Stimulated activated CD8-positive, alpha-beta memory T cell treated with anti-CD3 and anti-CD28 coated beads, Interleukin-2, amount 100 ng/mL, for 1 hour (primary cell): Measurements from ENCODE around the gene CROCC.
"Not testable (repeated sequence)": the region's sequence is repeated elsewhere in the genome, so short reads cannot be mapped to it uniquely, and the experiment has no call there.

Source experiments
- DNase-seq, 2 donors: peaks; one replicate each; pipeline ENCODE4 v3.0.0-alpha.2; 2020; ENCODE audit warnings: low read depth in 2 of 2

CROCC gene

DNA sequence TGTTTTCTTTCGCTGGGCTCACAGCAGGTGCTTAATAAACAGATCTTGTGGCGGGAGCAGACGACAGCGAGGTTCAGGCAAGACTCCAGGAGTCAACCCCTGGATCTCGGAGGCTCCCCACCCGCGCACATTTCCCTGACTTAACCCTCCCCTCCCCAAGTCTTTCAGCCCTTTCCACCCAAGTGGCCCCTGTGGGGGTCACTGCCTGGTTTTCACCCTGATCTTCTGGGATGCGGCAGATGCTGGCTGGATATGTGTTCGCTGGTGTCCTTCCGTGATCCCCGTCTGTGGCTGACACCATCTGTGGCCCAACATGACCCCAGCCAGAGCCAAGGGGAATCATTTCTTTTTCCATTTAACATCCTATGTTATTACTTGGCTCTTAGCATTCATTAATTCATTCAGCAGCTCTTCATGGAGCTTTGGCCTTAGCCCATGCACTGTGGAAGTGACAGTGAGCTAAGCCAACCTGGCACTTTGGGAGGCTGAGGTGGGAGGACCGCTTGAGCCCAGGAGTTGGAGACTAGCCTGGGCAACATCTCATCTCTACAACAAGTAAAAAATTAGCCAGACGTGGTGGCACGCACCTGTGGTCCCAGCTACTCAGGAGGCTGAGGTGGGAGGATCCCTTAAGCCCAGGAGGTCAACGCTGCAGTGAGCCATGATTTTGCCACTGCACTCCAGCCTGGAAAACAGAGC lies 6.7 kb upstream of the CROCC start:
- not testable (repeated sequence) for DNase-seq

DNA sequence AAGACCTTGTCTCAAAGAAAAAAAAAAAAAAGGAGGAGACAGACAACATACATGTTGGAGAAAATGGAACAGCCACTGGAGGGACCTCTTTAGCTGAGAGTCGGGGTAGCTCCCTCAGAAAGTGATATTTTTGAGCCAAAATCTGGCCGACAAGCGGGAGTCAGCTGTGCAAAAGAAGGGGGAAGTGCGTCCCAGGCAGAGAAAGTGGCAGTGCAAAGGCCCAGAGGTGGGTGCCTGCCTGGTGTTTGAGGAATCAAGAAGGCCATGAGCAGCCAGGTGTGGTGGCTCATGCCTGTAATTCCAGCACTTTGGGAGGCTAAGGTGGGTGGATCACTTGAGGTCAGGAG lies 6.1 kb upstream of the CROCC start:
- DNase-seq: no peak

- not testable (repeated sequence) for DNase-seq
Measured at GRCh38 chr1:16916036-16916880, 5.5 kb upstream of the CROCC start.

GRCh38 chr1:16918371-16918770 lies 3.4 kb upstream of the CROCC start:
- DNase-seq: no peak

DNA sequence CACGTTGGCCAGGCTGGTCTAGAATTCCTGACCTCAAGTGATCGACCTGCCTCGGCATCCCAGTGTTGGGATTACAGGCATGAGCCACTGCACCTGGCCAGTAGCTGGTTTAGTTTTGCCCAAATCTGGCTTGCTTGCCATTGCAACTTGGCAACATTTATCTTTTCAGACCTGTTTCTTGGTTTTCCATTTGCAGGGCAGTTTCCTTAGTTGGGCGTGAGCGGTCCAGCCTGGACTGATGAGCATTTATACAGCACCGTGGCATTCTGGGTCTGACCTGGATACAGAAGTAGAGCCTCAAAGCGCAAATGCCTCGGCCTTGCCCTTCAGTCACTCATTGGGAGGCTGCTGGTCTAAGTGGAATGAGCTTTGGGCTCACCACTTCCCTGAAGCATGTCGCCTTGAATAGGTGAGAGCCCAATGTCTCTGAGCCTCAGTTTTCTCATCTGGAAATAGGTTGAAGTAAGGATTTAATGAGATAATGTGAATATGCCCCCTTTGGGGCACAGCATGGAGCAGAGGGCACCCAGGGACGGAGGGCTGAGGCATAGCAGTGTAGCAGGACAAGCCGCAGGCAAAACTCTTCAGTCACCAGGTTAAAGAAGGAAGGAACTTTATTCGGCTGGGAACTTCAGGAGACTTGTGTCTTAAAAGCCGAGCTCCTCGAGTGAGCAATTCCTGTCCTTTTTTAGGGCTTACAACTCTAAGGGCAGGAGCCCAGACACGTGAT lies 2.6 kb upstream of the CROCC start:
- not testable (repeated sequence) for DNase-seq

- no peak for DNase-seq
Measured at GRCh38 chr1:16920951-16921350, 780 bp upstream of the CROCC start.

DNA sequence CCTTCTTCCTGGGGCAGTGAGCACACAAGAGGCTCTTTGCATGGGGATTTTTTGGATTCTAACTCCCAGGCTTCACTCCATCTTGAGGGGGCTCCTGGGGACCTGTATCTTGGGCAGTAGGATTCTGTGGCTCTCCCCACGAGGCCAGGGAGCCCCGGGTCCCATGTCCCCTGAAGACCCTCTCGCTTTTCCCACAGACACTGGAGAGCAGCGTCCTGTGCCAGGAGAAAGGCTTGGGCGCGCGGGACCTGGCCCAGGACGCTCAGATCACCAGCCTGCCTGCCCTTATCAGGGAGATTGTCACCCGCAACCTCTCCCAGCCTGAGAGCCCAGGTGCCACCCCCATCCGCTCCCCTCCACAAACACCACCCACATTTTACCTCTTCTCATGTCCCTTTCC lies 735 bp downstream of the CROCC start:
- DNase-seq: no peak

- no peak for DNase-seq
Measured at GRCh38 chr1:16922885-16923431, 1.2 kb downstream of the CROCC start.

GRCh38 chr1:16924216-16924918 lies 2.6 kb downstream of the CROCC start:
- no peak for DNase-seq

DNA sequence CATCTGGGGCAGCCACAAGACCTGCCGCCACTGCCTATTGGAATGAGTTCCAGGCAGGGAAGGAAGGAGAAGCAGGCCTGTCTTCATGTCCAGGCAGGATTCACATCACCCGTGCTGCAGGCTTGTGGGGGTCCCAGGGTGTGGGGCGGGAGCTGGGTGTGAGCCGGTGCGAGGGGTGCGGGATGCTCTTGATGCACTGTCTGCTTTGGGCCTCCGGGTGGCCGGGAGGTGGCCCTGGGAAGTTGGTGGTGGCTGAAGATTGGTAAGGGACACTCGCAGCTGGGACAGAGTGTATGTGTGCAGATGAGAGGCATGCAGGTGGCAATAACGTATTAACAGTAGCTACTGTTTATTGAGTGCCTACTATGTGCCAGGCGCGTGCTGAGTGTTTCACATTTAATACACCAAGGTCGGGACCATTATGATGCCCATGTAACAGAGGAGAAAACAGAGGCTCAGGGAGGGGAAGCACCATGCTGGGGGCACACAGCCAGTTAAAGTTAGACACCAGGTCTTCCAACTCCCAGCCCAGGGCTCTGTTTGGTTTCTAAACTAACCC lies 3.3 kb downstream of the CROCC start:
- no peak for DNase-seq

GRCh38 chr1:16925635-16926490 lies 4.1 kb downstream of the CROCC start:
- DNase-seq: no peak

DNA sequence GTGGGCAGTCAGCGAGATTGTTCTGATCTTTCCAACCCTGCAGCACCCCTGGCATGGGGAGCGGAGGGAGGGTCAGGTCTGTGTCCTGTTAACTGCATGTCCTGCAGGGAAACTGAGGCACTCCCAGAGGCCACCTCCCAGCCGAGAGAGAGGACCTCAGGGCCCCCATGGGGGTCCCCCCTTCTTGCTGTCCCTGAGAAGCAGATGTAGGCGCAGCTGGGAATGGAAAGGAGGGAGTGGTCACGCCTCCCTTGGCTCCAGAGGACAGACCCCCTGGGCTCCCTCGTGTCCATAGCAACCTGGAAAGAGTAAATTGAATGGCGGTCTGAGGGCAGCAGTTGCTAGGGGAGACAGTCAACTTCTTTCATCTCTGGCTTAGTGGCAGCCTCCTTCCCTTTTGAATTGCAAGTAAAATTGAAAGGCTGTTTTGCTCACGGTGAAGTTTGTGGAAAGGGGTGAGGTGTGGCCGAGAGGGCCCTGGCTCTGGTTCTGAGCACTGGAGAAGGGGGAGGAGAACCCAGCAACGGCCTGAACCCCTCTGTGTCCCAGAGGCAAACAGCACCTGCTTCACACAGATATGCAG lies 4.9 kb downstream of the CROCC start:
- DNase-seq: no peak

GRCh38 chr1:16927256-16927655 lies 5.5 kb downstream of the CROCC start:
- DNase-seq: no peak

DNA sequence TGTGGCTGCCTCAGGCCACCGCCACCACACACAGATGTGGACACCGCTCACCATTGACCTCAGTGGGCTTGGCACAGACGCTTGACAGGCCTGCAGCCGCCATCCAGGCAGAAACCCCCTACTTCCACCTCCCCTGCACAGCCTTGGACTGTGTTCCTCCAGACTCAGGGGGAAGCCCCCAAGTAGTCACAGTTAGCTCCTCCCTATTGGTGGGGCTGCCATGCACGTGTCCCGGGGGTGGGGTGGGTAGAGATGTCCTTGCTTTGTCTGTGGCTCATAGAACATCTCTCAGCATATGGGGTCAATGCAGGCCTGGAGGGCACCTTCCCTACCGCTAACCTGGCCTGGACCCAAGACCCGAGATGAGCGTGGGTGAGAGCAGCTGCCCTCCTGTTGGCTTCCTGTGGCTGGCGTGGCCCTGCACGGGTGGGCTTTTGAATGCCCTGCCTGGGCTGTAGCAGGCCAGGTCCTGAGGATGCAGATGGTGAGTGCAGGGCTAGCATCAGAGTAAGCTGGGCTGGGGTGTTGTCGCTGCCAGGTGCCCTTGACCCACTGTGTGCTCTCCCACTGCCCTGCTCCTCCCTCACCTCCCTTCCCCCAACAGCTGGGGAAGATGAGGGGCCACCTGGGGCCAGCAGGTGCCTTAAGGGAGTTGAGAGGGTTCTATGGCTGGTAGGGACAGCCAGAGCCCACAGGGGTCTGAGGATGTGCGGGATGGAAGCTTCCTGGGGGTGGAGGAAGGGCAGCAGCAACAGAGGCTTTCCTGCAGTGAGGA lies 6.2 kb downstream of the CROCC start:
- DNase-seq: no peak

GRCh38 chr1:16929146-16930041 lies 7.7 kb downstream of the CROCC start:
- not testable (repeated sequence) for DNase-seq

- not testable (repeated sequence) for DNase-seq
Measured at GRCh38 chr1:16931206-16931934, 9.6 kb downstream of the CROCC start.

- DNase-seq: not testable (repeated sequence)
Measured at GRCh38 chr1:16933945-16934344, 12.2 kb downstream of the CROCC start.
